Prostate gland (tissue), 2 donors: Measurements from ENCODE around the gene ADGRG6. TPM values are rescaled to one million over a fixed set of nuclear protein-coding genes. Genes with fewer than 3 reads are reported as not detected.

Experiments
- DNase-seq: peaks from one replicate; pipeline ENCODE4 v3.0.0-alpha.2; 2019; ENCODE audit warnings: low spot score
- H3K27ac ChIP-seq, 2 donors: fragments of 200-600 bp; sonication (generic); 2 replicates each; pipeline ENCODE4 v1.5.1; 2017 to 2019
- H3K27me3 ChIP-seq: fragments of 200-600 bp; sonication (generic); replicated peaks from 2 replicates; pipeline ENCODE4 v1.5.1; 2019; ENCODE audit not compliant: insufficient read depth
- H3K36me3 ChIP-seq, 2 donors: fragments of 200-600 bp; sonication (generic); 1 replicate in 1 of 2; 2 replicates in 1 of 2; pipeline versions ENCODE4 v1.5.1 to v1.8.1; 2017 to 2019
- H3K4me1 ChIP-seq: fragments of 200-600 bp; sonication (generic); replicated peaks from 2 replicates; pipeline ENCODE4 v1.5.1; 2019
- H3K4me3 ChIP-seq, 2 donors: fragments of 200-600 bp; sonication (generic); 2 replicates each; pipeline ENCODE4 v1.5.1; 2017 to 2019
- H3K9me3 ChIP-seq: fragments of 200-600 bp; sonication (generic); 2 replicates; pipeline ENCODE4 v1.5.1; 2017
- POLR2A ChIP-seq: fragments of 450-650 bp; IDR thresholded peaks from one replicate; pipeline ENCODE4 v1.6.1; 2016; ENCODE audit warnings: antibody characterized with exemption, mild to moderate bottlenecking
- POLR2AphosphoS5 ChIP-seq: sonication (generic); formaldehyde crosslinking; IDR thresholded peaks from one replicate; pipeline ENCODE4 v1.6.1; 2017; ENCODE audit warnings: antibody characterized with exemption
- WGBS: methylation state at CpG from one replicate; pipeline ENCODE4 v1.1.5; 2018; 5-methylcytosine and 5-hydroxymethylcytosine counted together
- intact Hi-C: fragments of 100-400 bp; cut with DNase I; formaldehyde crosslinking; loops from one replicate; pipeline ENCODE4 v1.14.2; 2022
- total RNA-seq, 2 donors: library from RNA; depleted of rRNA; stranded (reverse); fragments of >200 nt; gene quantifications; one replicate each; pipeline ENCODE4 v1.1.0, GENCODE V29; 2016
- TF ChIP-seq, protein P1 (sequence below), 4 experiments: fragments of 200-600 bp in 2 of 4; fragments of 450-650 bp in 2 of 4; sonication (generic) in 2 of 4; IDR thresholded peaks; 1 replicate in 3 of 4; 2 replicates in 1 of 4; pipeline ENCODE4 v1.5.1; 2016 to 2019; ENCODE audit warnings: antibody characterized with exemption in 4 of 4, mild to moderate bottlenecking in 2 of 4, moderate library complexity in 2 of 4

The ADGRG6 gene
- total RNA-seq, 2 donors from 2014 or later, result 13.5 to 18.0 TPM

DNA sequence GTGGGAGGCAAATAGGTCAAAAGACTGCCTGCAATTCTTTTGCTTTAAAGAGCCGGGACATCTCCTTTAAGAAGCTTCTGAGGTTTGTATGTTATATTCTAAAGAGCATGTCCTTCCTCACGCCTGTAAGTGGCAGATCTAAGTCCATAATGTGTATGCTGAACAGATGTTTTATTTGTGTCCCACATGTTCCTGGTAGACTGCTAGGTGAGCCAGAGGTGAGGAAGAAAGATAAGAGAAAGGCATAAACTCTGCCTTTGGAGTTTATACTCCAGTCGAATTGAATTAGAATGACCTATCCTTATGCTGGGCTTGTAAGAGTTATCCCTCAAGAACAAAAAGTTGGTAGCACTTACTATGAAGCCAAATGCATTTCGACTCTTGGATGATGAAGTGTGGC, 27.2 kb upstream of the ADGRG6 start:
- Histone ChIP-seq H3K9me3 (no peaks in the 10 kb centered on the region), H3K4me3 (no peak overlapping the region), H3K4me1 (no peaks in the 10 kb centered on the region), H3K27ac (no peak overlapping the region), H3K36me3 (no peaks in the 10 kb centered on the region), H3K27me3 (no peaks in the 10 kb centered on the region)
- intact Hi-C loops, result no loop called here
- WGBS, result 68% methylated on average over 4 of the region's 4 CpGs
- DNase-seq, result no peak
- TF ChIP-seq POLR2AphosphoS5 (no peak), POLR2A (no peak)
- TF ChIP-seq, protein P1, sequence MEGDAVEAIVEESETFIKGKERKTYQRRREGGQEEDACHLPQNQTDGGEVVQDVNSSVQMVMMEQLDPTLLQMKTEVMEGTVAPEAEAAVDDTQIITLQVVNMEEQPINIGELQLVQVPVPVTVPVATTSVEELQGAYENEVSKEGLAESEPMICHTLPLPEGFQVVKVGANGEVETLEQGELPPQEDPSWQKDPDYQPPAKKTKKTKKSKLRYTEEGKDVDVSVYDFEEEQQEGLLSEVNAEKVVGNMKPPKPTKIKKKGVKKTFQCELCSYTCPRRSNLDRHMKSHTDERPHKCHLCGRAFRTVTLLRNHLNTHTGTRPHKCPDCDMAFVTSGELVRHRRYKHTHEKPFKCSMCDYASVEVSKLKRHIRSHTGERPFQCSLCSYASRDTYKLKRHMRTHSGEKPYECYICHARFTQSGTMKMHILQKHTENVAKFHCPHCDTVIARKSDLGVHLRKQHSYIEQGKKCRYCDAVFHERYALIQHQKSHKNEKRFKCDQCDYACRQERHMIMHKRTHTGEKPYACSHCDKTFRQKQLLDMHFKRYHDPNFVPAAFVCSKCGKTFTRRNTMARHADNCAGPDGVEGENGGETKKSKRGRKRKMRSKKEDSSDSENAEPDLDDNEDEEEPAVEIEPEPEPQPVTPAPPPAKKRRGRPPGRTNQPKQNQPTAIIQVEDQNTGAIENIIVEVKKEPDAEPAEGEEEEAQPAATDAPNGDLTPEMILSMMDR (IDR thresholded peaks at IDR 0.05), result no peak

GRCh38 chr6:142275236-142276006, 26.4 kb upstream of the ADGRG6 start:
- no peak overlapping the region for H3K4me3 ChIP-seq
- no peaks in the 10 kb centered on the region for H3K9me3 ChIP-seq
- H3K27me3 ChIP-seq, result no peaks in the 10 kb centered on the region
- H3K27ac ChIP-seq, result no peak overlapping the region
- no peaks in the 10 kb centered on the region for H3K4me1 ChIP-seq
- intact Hi-C loops, result no loop called here
- H3K36me3 ChIP-seq, result no peaks in the 10 kb centered on the region
- no peak for DNase-seq
- 40% methylated on average over 5 of the region's 5 CpGs for WGBS
- no peak for TF ChIP-seq POLR2A

DNA sequence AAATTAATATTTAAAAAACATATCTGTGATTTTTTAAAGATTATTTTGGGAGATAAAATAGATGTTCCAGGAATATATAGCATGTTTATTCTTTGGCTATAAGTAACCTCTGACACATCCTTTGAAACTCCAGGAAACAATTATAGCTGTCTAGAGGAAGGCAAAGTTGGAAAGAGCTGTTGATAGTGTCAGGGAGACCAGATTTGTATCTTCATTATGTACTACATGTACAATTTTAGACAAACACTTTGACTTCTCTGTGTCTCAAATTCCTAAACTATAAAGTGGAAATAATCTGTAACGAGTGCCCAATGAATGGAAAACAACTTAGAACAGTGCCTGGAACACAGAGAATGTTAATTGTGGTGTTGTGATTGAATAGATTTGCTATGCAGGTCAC, 25.6 kb upstream of the ADGRG6 start:
- no peak for DNase-seq
- 18% methylated on average over 1 of the region's 1 CpG for WGBS
- H3K27ac ChIP-seq, result no peak overlapping the region
- TF ChIP-seq POLR2A (no peak), POLR2AphosphoS5 (no peak)
- TF ChIP-seq, protein P1 (IDR thresholded peaks at IDR 0.05), result no peak
- H3K27me3 ChIP-seq, result no peaks in the 10 kb centered on the region
- no peak overlapping the region for H3K4me3 ChIP-seq
- no peaks in the 10 kb centered on the region for H3K4me1 ChIP-seq
- no peaks in the 10 kb centered on the region for H3K36me3 ChIP-seq
- H3K9me3 ChIP-seq, result no peaks in the 10 kb centered on the region
- intact Hi-C loops, result no loop called here

- no peaks in the 10 kb centered on the region for H3K9me3 ChIP-seq
- no peaks in the 10 kb centered on the region for H3K4me1 ChIP-seq
- H3K36me3 ChIP-seq, result no peaks in the 10 kb centered on the region
- intact Hi-C loops, result no loop called here
- TF ChIP-seq POLR2AphosphoS5, result peak; percentile 24
- TF ChIP-seq, protein P1 (IDR thresholded peaks at IDR 0.05), result no peak
- H3K27me3 ChIP-seq, result no peaks in the 10 kb centered on the region
- no peak overlapping the region for H3K4me3 ChIP-seq
- H3K27ac ChIP-seq, result peak overlapping the region in 1 of 2 donors; percentile 19
- 29% methylated on average over 5 of the region's 5 CpGs for WGBS
- DNase-seq, result no peak
Observed at GRCh38 chr6:142279350-142280180, 22.2 kb upstream of the ADGRG6 start.

- TF ChIP-seq, protein P1 (IDR thresholded peaks at IDR 0.05), result no peak
- TF ChIP-seq POLR2A, result no peak
- no peak for TF ChIP-seq POLR2AphosphoS5
- Histone ChIP-seq H3K4me1 (no peaks in the 10 kb centered on the region), H3K27me3 (no peaks in the 10 kb centered on the region), H3K36me3 (no peaks in the 10 kb centered on the region), H3K27ac (peak overlapping the region in 1 of 2 donors; percentile 19), H3K9me3 (no peaks in the 10 kb centered on the region), H3K4me3 (no peak overlapping the region)
- DNase-seq, result no peak
- intact Hi-C loops, result no loop called here
- 78% methylated on average over 1 of the region's 1 CpG for WGBS
Observed at GRCh38 chr6:142280265-142280664, 21.5 kb upstream of the ADGRG6 start.
